Measurements from ENCODE around the gene TRAK2.

The TRAK2 gene

GRCh38 chr2:201406077-201406662, 45.1 kb downstream of the TRAK2 start:
- no peak for FAIRE-seq
- no peak for TF ChIP-seq PAX5 (IDR thresholded peaks at IDR 0.05; ENCODE audit: insufficient read depth, low read length, severe bottlenecking)
- no peak for TF ChIP-seq POLR2AphosphoS5 (IDR thresholded peaks at IDR 0.05; ENCODE audit: low read depth, low read length)
- no peak for TF ChIP-seq POLR2A (IDR thresholded peaks at IDR 0.05; ENCODE audit: low read depth, low read length)
- no peak for TF ChIP-seq SPI1 (IDR thresholded peaks at IDR 0.05; ENCODE audit: low read depth, low read length)
- no peak for TF ChIP-seq TAF1 (IDR thresholded peaks at IDR 0.05; ENCODE audit: low read depth, low read length)
- no peak for TF ChIP-seq POU2F2 (IDR thresholded peaks at IDR 0.05; ENCODE audit: low read depth, low read length)
- DNase-seq (ENCODE audit: insufficient read length, low spot score), result no peak

- no peak for FAIRE-seq
Observed at GRCh38 chr2:201404699-201405280, 46.5 kb downstream of the TRAK2 start.

GRCh38 chr2:201403880-201404279, 47.4 kb downstream of the TRAK2 start:
- no peak for FAIRE-seq
- TF ChIP-seq PAX5 (IDR thresholded peaks at IDR 0.05; ENCODE audit: insufficient read depth, low read length, severe bottlenecking), result no peak
- no peak for TF ChIP-seq POU2F2 (IDR thresholded peaks at IDR 0.05; ENCODE audit: low read depth, low read length)
- DNase-seq (ENCODE audit: insufficient read length, low spot score), result no peak

More at GRCh38 chr2:201404699-201405280, 46.5 kb downstream of the TRAK2 start:
- DNase-seq (ENCODE audit: insufficient read length, low spot score), result no peak
- TF ChIP-seq TAF1 (IDR thresholded peaks at IDR 0.05; ENCODE audit: low read depth, low read length) (no peak), SPI1 (IDR thresholded peaks at IDR 0.05; ENCODE audit: low read depth, low read length) (no peak), POU2F2 (IDR thresholded peaks at IDR 0.05; ENCODE audit: low read depth, low read length) (no peak), PAX5 (IDR thresholded peaks at IDR 0.05; ENCODE audit: insufficient read depth, low read length, severe bottlenecking) (no peak)

- no peak for FAIRE-seq
Observed at GRCh38 chr2:201402651-201403562, 48.4 kb downstream of the TRAK2 start.

GRCh38 chr2:201401815-201402214, 49.4 kb downstream of the TRAK2 start:
- no peak for DNase-seq (ENCODE audit: insufficient read length, low spot score)
- TF ChIP-seq TAF1 (IDR thresholded peaks at IDR 0.05; ENCODE audit: low read depth, low read length) (no peak), PAX5 (IDR thresholded peaks at IDR 0.05; ENCODE audit: insufficient read depth, low read length, severe bottlenecking) (no peak), POU2F2 (IDR thresholded peaks at IDR 0.05; ENCODE audit: low read depth, low read length) (no peak), SPI1 (IDR thresholded peaks at IDR 0.05; ENCODE audit: low read depth, low read length) (no peak), POLR2AphosphoS5 (IDR thresholded peaks at IDR 0.05; ENCODE audit: low read depth, low read length) (no peak), POLR2A (IDR thresholded peaks at IDR 0.05; ENCODE audit: low read depth, low read length) (no peak)
- no peak for FAIRE-seq

More at GRCh38 chr2:201402651-201403562, 48.4 kb downstream of the TRAK2 start:
- TF ChIP-seq TAF1 (IDR thresholded peaks at IDR 0.05; ENCODE audit: low read depth, low read length) (no peak), POLR2AphosphoS5 (IDR thresholded peaks at IDR 0.05; ENCODE audit: low read depth, low read length) (no peak), POU2F2 (IDR thresholded peaks at IDR 0.05; ENCODE audit: low read depth, low read length) (no peak), PAX5 (IDR thresholded peaks at IDR 0.05; ENCODE audit: insufficient read depth, low read length, severe bottlenecking) (no peak), POLR2A (IDR thresholded peaks at IDR 0.05; ENCODE audit: low read depth, low read length) (no peak), SPI1 (IDR thresholded peaks at IDR 0.05; ENCODE audit: low read depth, low read length) (no peak)
- DNase-seq (ENCODE audit: insufficient read length, low spot score), result no peak

GRCh38 chr2:201396595-201396994, 54.7 kb downstream of the TRAK2 start:
- FAIRE-seq (no peak), DNase-seq (ENCODE audit: insufficient read length, low spot score) (no peak)
- TF ChIP-seq TAF1 (IDR thresholded peaks at IDR 0.05; ENCODE audit: low read depth, low read length) (no peak), PAX5 (IDR thresholded peaks at IDR 0.05; ENCODE audit: insufficient read depth, low read length, severe bottlenecking) (no peak), POLR2A (IDR thresholded peaks at IDR 0.05; ENCODE audit: low read depth, low read length) (no peak), POLR2AphosphoS5 (IDR thresholded peaks at IDR 0.05; ENCODE audit: low read depth, low read length) (no peak), SPI1 (IDR thresholded peaks at IDR 0.05; ENCODE audit: low read depth, low read length) (no peak), POU2F2 (IDR thresholded peaks at IDR 0.05; ENCODE audit: low read depth, low read length) (no peak)

- DNase-seq (ENCODE audit: insufficient read length, low spot score), result no peak
- no peak for FAIRE-seq
Observed at GRCh38 chr2:201383136-201383535, 68.1 kb downstream of the TRAK2 start.

GRCh38 chr2:201378496-201379397, 72.5 kb downstream of the TRAK2 start:
- DNase-seq (ENCODE audit: insufficient read length, low spot score) (no peak), FAIRE-seq (no peak)
- TF ChIP-seq TAF1 (IDR thresholded peaks at IDR 0.05; ENCODE audit: low read depth, low read length), result no peak
- TF ChIP-seq SPI1 (IDR thresholded peaks at IDR 0.05; ENCODE audit: low read depth, low read length), result no peak
- no peak for TF ChIP-seq POLR2AphosphoS5 (IDR thresholded peaks at IDR 0.05; ENCODE audit: low read depth, low read length)
- TF ChIP-seq PAX5 (IDR thresholded peaks at IDR 0.05; ENCODE audit: insufficient read depth, low read length, severe bottlenecking), result no peak
- TF ChIP-seq POU2F2 (IDR thresholded peaks at IDR 0.05; ENCODE audit: low read depth, low read length), result no peak
- no peak for TF ChIP-seq POLR2A (IDR thresholded peaks at IDR 0.05; ENCODE audit: low read depth, low read length)

More at GRCh38 chr2:201383136-201383535, 68.1 kb downstream of the TRAK2 start:
- TF ChIP-seq PAX5 (IDR thresholded peaks at IDR 0.05; ENCODE audit: insufficient read depth, low read length, severe bottlenecking) (no peak), POLR2AphosphoS5 (IDR thresholded peaks at IDR 0.05; ENCODE audit: low read depth, low read length) (no peak), SPI1 (IDR thresholded peaks at IDR 0.05; ENCODE audit: low read depth, low read length) (no peak), POU2F2 (IDR thresholded peaks at IDR 0.05; ENCODE audit: low read depth, low read length) (no peak), POLR2A (IDR thresholded peaks at IDR 0.05; ENCODE audit: low read depth, low read length) (no peak), TAF1 (IDR thresholded peaks at IDR 0.05; ENCODE audit: low read depth, low read length) (no peak)
